HG03060 (cell line): ENCODE data around the gene QRICH2.
"Not testable (repeated sequence)": the region's sequence is repeated elsewhere in the genome, so short reads cannot be mapped to it uniquely, and the experiment has no call there.

ENCODE experiments used
- ATAC-seq: cut with Tn5 transposase; IDR thresholded peaks from one replicate; pipeline ENCODE4 v1.9.1; 2021; ENCODE audit warnings: low read depth, moderate number of reproducible peaks; ENCODE audit not compliant: unreplicated experiment

Gene QRICH2

DNA sequence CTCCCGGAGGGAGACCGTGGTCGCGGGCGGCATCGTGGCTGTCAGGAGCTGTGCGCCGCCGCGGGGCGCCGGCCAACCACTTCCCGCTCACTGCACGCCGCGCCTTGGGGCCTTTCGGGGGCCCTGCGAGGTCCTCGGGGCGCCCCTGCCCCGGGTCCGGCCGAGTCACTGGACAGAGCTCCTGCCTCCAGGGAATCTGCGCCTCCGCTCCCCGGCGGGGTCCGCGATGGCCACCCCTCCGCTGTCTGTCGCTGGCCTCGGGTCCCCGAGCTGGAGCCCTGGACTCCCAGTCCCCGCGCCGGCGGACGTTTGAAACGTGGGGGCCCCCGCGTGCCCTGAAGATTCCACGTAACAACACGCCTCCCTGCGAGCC, at the start of gene QRICH2:
Gene QRICH2, minus strand, starts transcription at position 311 of the 373 bp plus-strand sequence. Its CDS starts 278 bp downstream, at position 33.
- ATAC-seq = no peak

GRCh38 chr17:76357597-76358158, 49.6 kb upstream of the QRICH2 start:
- no peak for ATAC-seq

DNA sequence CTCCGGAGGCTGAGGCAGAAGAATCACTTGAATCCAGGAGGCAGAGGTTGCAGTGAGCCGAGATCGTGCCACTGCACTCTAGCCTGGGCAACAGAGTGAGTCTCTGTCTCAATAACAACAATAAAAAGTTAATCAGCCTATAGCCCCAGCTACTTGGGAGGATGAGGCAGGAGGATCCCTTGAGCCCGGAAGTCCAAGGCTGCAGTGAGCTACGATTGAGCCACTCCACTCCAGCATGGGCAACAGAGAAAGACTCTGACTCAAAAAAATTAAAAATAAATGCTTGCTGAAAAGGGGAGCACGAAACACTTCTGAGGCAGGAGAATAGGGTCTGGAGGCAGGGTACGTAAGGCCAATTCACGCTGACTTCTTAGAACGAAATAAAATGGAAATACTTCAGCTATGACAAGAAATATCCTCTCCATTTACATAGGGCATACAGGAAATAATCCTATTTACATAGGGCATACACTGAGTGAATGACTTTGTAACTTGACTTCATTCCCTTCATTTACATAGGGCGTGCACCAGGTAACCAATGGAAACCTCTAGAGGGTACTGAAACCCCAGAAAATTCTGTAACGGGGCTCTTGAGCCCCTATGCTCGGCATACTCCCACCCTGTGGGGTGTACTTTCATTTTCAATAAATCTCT, 48.9 kb upstream of the QRICH2 start:
- no peak for ATAC-seq

GRCh38 chr17:76354747-76355310, 46.8 kb upstream of the QRICH2 start:
- no peak for ATAC-seq

- no peak for ATAC-seq
Measured at GRCh38 chr17:76354317-76354729, 46.2 kb upstream of the QRICH2 start.

GRCh38 chr17:76353599-76354316, 45.7 kb upstream of the QRICH2 start, which contains the start of gene PRPSAP1:
TSS of gene PRPSAP1 (minus strand) at chr17:76353916. CDS start at chr17:76353703, 213 bp downstream.
- ATAC-seq = no peak

DNA sequence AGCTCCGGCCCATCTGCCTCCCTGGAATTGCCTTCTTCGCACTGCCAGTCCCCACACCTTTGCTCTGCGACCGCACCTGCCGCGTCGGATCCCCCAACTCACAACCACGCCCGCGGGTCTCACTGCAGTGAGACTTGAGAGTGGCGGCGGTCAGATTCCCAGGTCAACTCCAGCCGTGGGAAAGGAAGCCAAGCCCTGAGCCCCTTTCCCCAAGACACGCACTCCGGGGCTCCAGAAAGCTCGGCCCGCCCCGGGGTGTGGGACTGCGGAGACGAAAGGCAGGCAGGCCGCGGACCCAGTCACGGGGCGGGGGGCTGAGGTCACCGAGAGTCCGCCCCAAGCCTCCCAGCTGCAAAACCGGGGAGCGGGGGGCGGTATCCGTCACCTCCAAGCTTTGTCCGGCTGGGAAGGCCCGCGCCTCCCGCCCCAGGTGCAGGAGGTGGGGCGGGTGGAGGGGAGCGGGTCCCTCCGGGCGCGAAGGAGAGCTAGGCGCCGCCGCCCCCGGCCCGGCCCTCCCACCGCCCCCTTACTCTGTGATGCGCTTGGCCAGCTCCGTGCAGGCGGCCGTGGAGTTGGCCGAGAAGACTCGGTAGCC, 45.0 kb upstream of the QRICH2 start:
- ATAC-seq = no peak

GRCh38 chr17:76351526-76352071, 43.5 kb upstream of the QRICH2 start:
- ATAC-seq = no peak

DNA sequence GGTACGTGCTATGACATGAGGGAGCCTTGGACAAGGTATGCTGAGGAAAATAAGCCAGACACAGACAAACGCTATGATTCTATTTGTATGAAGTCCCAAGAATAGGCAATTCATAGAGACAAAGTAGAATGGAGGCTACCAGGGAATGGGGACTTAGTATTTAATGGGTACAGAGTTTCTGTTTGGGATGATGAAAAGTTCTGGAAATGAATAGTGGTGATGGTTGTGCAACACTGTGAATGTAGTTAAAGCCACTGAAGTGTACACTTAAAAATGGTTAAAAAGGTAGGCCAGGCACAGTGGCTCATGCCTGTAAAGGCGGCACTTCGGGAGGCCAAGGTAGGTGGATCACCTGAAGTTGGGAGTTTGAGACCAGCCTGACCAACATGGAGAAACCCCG, 42.4 kb upstream of the QRICH2 start:
- no peak for ATAC-seq

DNA sequence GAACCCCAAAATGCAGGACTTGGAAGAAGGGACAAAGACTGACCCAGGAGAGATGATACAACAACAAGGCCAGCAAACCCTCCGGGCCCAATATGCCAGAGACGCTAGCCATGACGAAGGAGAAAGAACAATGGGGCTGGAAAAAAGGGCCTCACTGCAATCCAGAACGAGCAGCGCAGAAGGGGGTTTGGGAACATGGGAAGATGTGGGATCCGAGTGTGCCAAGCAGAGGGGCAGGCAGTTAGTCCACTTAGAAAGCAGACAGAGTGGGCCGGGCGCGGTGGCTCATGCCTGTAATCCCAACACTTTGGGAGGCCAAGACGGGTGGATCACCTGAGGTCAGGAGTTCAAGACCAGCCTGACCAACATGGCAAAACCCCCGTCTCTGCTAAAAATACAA, 38.9 kb upstream of the QRICH2 start:
- not testable (repeated sequence) for ATAC-seq

- ATAC-seq = no peak
Measured at GRCh38 chr17:76345377-76345974, 37.4 kb upstream of the QRICH2 start.

GRCh38 chr17:76343106-76343505, 35.0 kb upstream of the QRICH2 start:
- ATAC-seq = no peak

GRCh38 chr17:76341301-76341700, 33.2 kb upstream of the QRICH2 start:
- ATAC-seq = no peak

DNA sequence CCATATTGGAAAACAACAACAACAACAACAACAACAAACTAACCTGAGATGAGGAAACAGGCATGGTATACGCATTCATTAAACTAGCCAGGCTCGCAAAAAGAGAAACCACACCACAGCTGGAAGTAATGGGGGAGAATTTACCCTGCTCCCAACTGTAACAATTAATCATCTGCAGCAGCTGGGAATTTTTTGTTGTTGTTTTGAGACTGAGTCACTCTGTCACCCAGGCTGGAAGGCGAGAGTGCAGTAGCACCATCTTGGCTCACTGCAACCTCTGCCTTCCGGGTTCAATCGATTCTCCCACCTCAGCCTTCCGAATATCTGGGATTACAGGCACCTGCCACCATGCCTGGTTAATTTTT, 29.3 kb upstream of the QRICH2 start:
- no peak for ATAC-seq

GRCh38 chr17:76336756-76337412, 28.8 kb upstream of the QRICH2 start:
- no peak for ATAC-seq

DNA sequence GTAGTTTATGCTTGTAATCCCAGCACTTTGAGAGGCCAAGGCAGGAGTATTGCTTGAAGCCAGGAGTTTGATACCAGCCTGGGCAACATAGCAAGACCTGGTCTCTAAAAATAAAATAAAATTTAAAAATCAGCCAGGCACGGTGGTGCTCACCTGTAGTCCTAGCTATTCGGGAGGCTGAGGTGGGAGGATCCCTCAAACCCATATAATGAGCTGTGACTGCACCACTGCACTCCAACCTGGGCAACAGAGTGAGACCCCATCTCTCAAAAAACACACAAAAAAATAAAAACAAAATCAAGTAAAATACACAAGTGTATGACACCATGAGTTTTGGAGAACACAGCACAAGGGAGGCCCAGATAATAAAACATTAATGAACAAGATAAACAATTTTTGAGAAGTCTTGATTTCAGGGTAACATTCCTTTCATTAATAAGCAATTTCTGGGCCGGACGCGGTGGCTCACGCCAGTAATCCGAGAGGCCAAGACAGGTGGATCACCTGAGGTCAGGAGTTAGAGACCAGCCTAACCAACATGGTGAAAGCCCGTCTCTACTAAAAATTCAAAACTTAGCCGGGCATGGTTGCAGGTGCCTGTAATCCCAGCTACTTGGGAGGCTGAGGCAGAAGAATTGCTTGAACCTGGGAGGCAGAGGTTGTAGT, 27.8 kb upstream of the QRICH2 start:
- no peak for ATAC-seq

- no peak for ATAC-seq
Measured at GRCh38 chr17:76333673-76334505, 25.8 kb upstream of the QRICH2 start.

GRCh38 chr17:76331083-76331482, 23.0 kb upstream of the QRICH2 start:
- ATAC-seq = no peak

- ATAC-seq = no peak
Measured at GRCh38 chr17:76329664-76330063, 21.6 kb upstream of the QRICH2 start.
